GM13976 (cell line): ENCODE data around the gene PTPN1.

Experiments used
- DNase-seq: peaks from one replicate; pipeline ENCODE4 v3.0.0; 2012; ENCODE audit warnings: low spot score
- CTCF ChIP-seq: IDR thresholded peaks from 2 replicates; pipeline ENCODE4 v1.5.1; 2012; ENCODE audit warnings: borderline replicate concordance, mild to moderate bottlenecking; ENCODE audit not compliant: insufficient read depth; ENCODE audit errors: extremely low read depth, missing control alignments, control extremely low read depth
- in situ Hi-C: fragments of 300-500 bp; cut with MboI; formaldehyde crosslinking; loops from one replicate; pipeline ENCODE4 v1.12.0; 2022; ENCODE audit warnings: low sequenced_read_pairs, mixed read lengths, inconsistent platforms; ENCODE audit not compliant: unreplicated experiment

PTPN1 gene

GRCh38 chr20:50516935-50517816 is 7.0 kb downstream of the PTPN1 start:
- DNase-seq = no peak
- no peak for TF ChIP-seq CTCF
- in situ Hi-C loops = no loop called here

- no peak for DNase-seq
- in situ Hi-C loops = no loop called here
- no peak for TF ChIP-seq CTCF
These were observed 7.6 kb downstream of the PTPN1 start for GRCh38 chr20:50517817-50518154.

- no peak for DNase-seq
- in situ Hi-C loops = no loop called here
- no peak for TF ChIP-seq CTCF
These were observed 8.1 kb downstream of the PTPN1 start for GRCh38 chr20:50518270-50518721.

- no peak for TF ChIP-seq CTCF
- no peak for DNase-seq
- in situ Hi-C loops = no loop called here
These were observed 9.0 kb downstream of the PTPN1 start for GRCh38 chr20:50519036-50519762.

GRCh38 chr20:50520222-50520880 is 10.2 kb downstream of the PTPN1 start:
- in situ Hi-C loops = no loop called here
- TF ChIP-seq CTCF = no peak
- no peak for DNase-seq

- in situ Hi-C loops = no loop called here
- DNase-seq = no peak
- no peak for TF ChIP-seq CTCF
These were observed 11.3 kb downstream of the PTPN1 start for GRCh38 chr20:50521221-50522052.
